CD4-positive, alpha-beta T cell treated with Interleukin-10 for 1 hour (primary cell): ENCODE results near the gene RAB21.
"Not testable (repeated sequence)": the region's sequence is repeated elsewhere in the genome, so short reads cannot be mapped to it uniquely, and the experiment has no call there.

ENCODE experiments used
- DNase-seq: peaks from one replicate; pipeline ENCODE4 v3.0.0-alpha.2; 2020

Gene RAB21

DNA sequence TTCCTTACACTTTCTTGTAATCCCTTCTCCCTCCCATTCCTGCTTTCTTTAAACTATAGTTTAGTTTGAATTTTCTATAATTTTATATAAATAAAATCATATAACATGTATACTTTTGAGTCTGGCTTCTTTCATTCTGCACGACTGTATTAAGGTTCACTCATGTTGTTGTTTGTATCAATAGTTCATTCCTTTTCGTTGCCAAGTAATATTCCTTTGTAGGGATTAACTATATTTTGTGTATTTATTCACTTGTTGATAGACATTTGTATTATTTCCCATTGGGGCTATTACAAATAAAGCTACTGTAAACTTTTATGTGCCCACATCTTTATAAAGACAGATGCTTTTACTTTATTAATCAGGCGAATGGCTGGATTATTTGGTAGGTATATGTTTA lies 45.5 kb downstream of the RAB21 start:
- DNase-seq = no peak

DNA sequence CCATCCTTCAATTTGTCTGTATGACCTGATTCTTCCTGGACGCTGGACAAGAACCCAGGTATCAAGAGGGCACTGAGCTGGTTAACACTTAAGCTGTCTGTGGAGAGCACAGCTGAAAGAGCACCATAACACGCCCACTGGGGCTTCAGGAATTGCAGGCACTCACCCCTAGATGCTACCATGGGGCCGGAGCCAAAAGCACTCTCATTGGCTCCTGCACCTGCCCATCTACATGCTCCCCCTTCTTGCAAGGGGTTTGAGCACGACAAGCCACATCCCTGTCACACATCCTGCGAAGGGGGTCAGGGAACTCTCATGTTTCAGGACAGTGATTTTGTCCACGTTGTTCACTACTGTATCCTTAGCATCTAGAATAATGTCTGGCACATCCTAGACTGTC lies 49.8 kb downstream of the RAB21 start:
- no peak for DNase-seq

DNA sequence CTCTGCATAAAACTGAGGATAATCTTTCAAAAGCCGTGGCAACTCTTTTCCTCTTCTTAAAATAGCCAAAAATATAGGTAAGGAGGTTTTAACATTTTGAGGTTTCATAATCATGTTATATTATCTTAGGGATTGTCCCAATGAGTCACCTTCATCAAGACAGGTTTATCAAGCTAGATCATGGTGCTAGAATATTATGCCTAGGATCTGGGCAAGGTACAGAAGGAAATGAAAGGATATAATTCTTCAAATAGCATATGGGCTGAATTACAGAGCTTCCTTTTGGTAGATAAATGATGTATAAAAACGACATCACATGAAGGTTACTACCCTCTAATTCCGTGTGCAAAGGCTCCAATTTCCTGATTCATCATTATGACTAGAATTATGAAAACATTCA lies 56.3 kb downstream of the RAB21 start:
- DNase-seq = no peak

DNA sequence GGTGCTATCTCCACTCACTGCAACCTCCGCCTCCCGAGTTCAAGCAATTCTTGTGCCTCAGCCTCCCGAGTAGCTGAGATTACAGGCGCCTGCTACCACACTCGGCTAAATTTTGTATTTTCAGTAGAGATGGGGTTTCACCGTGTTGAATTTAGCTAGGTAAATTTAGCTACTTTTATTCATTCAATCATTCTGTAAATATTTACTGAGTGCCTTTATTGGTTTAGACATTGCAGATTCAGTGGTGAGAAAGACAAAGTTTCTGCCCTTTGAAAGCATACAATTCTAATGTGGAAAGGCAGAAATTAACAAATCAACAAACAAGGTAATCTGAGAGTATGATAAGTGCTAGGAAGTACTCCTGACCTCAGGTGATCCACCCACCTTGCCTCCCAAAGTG lies 60.6 kb downstream of the RAB21 start:
- not testable (repeated sequence) for DNase-seq

DNA sequence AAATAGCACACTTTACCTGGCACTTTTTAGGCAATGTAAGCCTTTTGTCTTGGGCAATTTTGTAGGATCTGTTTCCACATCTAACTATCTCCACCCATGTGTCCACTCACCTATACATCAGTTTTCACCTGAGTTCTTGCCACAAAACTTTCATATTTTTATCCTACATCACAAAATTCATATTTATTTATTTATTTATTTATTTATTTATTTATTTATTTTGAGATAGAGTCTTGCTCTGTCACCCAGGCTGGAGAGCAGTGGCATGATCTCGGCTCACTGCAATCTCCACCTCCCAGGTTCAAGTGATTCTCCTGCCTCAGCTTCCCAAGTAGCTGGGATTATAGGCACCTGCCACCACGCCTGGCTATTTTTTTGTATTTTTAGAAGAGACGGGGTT lies 67.4 kb downstream of the RAB21 start:
- not testable (repeated sequence) for DNase-seq

DNA sequence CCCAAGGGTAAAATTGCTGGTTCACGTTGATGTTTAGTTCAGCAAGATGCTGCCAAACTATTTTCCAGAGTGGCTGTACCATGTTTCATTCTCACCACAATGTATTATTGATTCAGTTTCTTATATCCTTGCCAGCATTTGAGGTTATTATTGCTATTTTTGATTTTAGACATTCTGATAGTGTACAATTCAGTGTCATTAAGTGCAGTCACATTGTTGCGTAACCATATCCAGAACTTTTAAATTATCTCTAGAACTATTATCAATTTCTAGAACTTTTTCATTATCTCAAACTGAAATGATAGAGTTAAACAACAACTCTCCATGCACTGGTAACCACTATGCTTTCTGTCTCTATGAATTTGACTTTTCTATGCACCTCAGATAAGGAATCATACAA lies 74.2 kb downstream of the RAB21 start:
- DNase-seq = no peak

DNA sequence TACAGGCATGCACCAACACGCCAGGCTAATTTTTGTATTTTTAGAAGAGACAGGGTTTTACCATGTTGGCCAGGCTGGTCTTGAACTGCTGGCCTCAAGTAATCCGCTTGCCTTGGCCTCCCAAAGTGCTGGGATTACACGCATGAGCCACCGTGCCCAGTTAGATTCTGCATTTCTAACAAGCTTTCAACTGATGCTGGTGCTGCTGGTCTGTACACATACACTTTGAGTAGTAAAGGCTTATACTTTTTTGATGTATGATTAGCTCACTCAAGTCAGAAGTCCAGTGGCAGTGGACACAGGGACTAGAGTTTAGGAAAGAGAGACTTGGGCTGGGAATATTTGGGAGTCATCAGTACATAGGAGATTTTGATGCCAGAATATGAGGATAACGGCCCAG lies 82.7 kb downstream of the RAB21 start:
- DNase-seq = no peak

DNA sequence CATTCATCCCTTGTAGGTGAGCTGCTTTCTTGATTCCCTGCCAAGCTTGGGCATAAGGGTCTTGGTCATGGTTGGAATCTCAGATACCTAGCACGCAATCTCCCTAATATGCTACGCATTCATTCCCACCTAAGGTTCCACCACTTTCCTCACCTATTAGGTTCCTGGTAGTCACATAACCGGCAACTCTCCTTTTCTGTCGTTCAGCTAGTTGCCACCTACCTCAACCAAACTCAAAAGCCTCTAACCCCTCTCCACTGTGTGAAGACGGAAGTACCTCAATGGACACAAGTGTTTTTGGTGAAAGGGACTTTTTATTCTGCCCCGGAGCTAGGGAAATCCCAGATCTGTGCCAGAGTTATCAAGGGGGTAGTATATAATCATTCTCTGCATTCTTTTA lies 83.6 kb downstream of the RAB21 start:
- DNase-seq = no peak

DNA sequence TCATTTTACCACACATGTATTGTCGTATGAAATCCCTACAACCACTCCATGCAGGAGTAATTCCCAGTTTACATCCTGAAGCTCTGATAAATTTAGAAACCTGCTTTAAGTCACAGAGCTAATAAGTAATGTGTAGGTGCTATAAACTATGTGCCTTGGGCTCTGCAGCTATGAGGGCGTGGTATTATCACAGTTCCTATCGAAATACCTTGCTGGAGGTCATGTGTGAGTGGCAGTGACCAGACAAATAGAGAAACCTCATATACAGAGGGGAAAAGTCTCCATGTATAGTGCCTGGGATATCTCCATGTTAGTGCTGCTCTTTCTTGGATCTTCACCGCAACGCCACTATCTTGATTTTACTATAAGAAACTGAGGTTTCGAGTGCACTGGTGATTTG lies 84.0 kb downstream of the RAB21 start:
- DNase-seq = no peak

DNA sequence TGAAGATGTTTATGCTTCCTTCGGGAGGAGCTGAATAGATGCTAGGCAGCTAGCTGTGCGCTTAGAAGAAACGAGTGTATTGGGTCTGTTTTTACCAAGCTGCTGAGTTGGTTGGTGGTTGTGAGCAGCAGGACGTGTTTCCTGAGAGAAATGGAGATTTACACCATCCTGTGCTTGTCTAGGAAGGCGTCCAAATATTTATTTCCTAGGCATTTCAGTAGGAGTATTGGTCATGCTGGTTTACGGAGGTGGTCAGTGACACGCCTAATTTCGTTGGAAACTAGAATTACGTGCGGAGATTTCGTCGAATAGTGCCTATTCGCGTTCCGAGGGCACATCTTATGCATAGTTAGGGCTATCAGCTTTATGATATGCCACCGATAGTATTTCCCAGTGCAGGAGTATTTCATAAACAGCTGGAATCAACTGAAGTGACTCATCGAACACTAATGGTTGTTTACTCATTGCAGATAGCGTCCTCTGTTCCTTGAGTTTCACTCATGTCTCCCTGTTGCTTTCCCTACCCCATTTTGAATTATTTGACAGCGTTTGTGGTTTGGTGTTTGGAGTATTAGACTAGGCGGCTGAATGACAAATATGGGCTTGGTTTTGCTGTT lies 85.7 kb downstream of the RAB21 start:
- DNase-seq = peak; percentile 30

DNA sequence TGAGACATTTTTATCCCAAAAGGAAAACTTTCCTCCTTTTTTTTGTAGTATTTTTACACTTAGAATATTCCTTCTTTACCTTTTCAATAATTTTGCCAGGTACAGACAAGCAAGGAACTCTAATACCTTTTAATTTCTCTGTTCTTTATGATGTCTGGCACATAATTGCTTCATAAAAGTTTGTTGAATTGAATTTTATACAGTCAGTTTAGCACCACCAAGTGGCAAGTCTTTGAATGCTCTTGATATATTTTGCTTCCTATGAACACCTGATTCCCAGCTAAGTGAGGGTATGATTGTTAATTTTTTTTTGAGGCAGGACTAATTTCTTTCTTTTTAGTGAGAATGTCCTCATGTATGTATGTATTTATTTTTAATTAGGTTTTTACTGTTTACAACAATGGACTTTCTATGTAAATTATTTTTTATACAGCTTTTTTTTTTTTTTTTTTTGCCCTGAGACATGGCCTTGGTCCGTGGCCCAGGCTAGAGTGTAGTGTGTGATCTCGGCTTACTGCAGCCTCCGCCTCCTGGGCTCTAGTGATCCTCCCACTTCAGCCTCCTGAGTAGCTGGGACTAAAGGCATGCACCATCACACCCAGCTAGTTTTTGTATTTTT lies 91.8 kb downstream of the RAB21 start:
- peak; percentile 57 for DNase-seq

DNA sequence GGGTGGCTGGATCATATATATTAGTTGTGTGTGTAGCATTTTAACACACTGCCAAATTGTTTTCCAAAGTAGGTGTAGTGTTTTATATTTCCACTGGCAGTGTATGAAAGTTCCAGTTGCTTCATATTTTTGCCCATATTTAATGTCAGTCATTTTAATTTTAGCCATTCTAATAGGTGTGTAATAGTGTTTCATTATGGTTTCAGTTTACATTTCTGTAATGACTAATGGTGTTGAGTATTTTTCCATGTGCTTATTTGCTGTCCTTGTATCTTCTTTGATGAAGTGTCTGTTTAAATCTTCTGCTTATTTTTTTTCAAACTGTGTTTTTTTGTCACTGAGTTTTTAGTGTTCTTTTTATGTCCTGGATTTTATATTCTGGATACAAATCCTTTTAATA lies 93.5 kb downstream of the RAB21 start:
- DNase-seq = no peak

DNA sequence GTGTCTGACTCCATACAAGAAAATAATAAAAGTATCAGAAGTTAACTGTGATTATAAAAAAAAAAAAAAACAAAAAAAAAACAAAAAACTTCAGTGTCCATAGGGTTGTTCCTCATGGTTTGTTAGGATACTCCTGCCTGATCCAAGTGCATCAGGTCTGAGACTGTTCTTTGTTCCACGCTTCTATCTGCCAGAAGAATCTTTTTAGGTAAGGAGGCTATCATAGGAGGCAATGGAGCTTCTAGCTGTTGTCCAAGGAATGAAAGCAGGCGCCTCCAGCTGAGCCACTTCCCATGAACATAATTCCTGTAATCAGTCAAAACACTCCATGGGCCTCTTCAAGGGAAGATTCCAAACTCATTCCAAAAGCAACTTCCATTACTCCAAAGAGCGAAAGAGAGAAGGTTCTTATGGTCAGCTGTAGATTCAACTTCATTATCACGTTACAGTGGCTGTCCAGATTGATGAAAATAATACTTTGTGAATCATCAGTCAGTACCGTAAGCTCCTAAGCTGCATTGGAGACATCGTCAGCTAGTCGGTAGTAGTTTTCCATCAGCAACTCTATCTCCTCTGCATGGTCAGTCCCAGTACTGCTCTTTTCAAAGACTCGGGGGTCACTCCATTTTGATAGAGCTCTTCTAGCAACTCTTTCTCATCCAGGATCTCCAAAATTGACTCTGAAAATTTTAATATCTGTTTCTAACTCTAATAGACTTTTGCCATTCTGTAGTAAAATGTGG lies 94.6 kb downstream of the RAB21 start:
- no peak for DNase-seq
